Uterus (tissue), 2 donors: ENCODE measurements around the gene ASPSCR1.

Experiments used
- POLR2A ChIP-seq, 2 donors: fragments of 450-650 bp; IDR thresholded peaks; one replicate each; pipeline ENCODE4 v1.6.1; 2016; ENCODE audit warnings: antibody characterized with exemption in 2 of 2, mild to moderate bottlenecking in 1 of 2, moderate library complexity in 1 of 2
- TF ChIP-seq, protein P1 (sequence below), 4 experiments: fragments of 200-600 bp in 2 of 4; fragments of 450-650 bp in 2 of 4; sonication (generic) in 2 of 4; IDR thresholded peaks; one replicate each; pipeline ENCODE4 v1.5.1; 2016 to 2019; ENCODE audit warnings: antibody characterized with exemption in 4 of 4, mild to moderate bottlenecking in 2 of 4, moderate library complexity in 1 of 4

DNA sequence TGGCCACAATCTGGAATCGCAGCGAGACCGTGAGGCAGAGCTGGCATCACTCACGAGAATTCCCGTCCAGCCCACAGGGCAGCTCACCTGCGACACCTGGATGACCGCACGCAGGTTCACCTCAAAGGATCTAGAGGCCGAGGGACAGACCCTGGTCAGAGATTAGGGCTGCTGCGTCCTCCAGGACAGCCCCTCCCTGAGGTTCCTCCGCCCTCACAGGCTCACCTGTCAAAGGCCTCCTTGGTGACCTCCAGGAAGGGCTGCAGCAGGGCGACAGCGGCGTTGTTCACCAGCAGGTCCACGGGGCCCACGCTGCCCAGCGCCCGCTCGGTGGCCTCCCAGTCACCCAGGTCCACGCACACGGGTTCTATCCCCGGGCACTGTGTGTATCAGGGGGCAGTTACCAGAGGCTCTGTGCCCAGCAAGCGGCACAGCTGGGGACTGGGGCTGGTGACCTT lies 59.2 kb downstream of the ASPSCR1 start:
- TF ChIP-seq, protein P1, sequence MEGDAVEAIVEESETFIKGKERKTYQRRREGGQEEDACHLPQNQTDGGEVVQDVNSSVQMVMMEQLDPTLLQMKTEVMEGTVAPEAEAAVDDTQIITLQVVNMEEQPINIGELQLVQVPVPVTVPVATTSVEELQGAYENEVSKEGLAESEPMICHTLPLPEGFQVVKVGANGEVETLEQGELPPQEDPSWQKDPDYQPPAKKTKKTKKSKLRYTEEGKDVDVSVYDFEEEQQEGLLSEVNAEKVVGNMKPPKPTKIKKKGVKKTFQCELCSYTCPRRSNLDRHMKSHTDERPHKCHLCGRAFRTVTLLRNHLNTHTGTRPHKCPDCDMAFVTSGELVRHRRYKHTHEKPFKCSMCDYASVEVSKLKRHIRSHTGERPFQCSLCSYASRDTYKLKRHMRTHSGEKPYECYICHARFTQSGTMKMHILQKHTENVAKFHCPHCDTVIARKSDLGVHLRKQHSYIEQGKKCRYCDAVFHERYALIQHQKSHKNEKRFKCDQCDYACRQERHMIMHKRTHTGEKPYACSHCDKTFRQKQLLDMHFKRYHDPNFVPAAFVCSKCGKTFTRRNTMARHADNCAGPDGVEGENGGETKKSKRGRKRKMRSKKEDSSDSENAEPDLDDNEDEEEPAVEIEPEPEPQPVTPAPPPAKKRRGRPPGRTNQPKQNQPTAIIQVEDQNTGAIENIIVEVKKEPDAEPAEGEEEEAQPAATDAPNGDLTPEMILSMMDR (IDR thresholded peaks at IDR 0.05) = no peak
- no peak for TF ChIP-seq POLR2A (IDR thresholded peaks at IDR 0.05)
